ENCODE measurements around the gene RGS21.

Gene RGS21

DNA sequence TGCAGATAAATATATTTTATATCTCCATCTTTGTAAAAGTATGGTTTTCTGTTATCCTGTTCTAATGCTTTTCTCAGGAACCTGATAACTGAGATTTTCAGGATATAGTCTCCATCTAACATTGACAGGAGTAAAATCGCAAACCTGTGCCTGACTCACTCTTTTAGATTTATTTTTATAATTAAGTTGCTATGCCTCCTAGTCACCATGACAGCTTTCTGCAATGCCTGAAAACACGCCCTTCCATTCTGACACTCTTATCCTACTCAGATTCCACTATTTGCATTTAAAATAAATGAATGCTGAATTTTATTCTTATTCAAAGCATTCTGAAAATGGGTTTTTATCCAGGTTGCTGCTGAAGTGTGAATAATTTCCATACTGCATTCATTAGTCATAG is 62.8 kb downstream of the RGS21 start:
- DNase-seq: no peak

GRCh38 chr1:192382758-192383157 is 66.0 kb downstream of the RGS21 start:
- DNase-seq: no peak

DNA sequence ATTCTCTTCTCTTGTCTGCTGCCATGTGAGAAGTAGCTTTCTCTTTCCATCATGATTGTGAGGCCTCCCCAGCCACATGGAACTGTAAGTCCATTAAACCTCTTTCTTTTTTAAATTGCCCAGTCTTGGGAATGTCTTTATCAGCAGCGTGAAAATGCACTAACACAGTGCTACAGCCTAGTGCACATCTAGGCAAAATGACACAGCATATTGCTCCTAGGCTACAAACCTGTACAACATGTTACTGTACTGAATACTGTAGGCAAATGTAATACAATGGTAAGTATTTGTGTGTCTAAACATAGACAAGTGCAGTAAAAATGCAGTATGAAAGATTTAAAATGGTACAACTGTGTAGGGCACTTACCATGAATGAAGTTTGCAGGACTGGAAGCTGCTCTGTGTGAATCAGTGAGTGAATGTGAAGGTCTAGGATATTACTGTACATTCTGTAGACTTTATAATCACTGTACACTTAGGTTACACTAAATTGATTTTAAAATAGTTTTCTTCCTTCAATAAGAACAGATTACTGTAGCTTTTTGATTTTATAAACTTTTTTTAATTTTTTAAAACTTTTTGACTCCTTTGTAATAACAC is 69.4 kb downstream of the RGS21 start:
- no peak for DNase-seq

- DNase-seq: no peak
Observed at GRCh38 chr1:192395211-192395610, 78.4 kb downstream of the RGS21 start.

GRCh38 chr1:192395895-192396294 is 79.1 kb downstream of the RGS21 start:
- no peak for DNase-seq

DNA sequence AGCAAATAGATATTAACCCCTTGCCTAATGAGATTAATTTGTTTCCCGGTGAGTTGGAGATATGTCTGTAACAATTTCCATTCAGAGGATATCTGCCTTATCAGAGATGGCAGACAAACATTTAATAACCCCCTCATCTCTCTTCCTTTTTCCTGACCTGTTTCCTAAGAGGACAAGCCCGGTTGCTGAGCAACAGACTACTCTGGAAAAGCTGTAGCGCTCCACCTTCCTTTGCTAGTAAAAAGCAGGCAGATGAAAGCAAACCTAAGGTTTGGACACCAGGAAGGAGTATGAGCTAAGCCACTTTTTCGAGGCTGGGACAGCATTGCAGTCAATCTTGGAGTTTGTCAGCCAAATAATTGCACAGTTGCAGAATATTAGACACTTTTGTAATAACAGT is 82.4 kb downstream of the RGS21 start:
- no peak for DNase-seq

GRCh38 chr1:192401825-192402224 is 85.0 kb downstream of the RGS21 start:
- no peak for DNase-seq

GRCh38 chr1:192402571-192402970 is 85.8 kb downstream of the RGS21 start:
- DNase-seq: no peak

- DNase-seq: no peak
Observed at GRCh38 chr1:192407206-192407605, 90.4 kb downstream of the RGS21 start.
